ENCODE results near the gene PRKCSH. TPM values are rescaled to one million over a fixed set of nuclear protein-coding genes. Genes with fewer than 3 reads are reported as not detected.

Gene PRKCSH
- total RNA-seq, 1 experiment from 2014 or later: 399 TPM

GRCh38 chr19:11390359-11390758, 45.1 kb upstream of the PRKCSH start:
- no peak overlapping the region for H3K27ac ChIP-seq (ENCODE audit: low read length)
- intact Hi-C loops (cut with micrococcal nuclease; ENCODE audit: unreplicated experiment) (no loop called here), in situ Hi-C loops (cut with HindIII; ENCODE audit: low pct_unique_long_range_greater_than_20kb, low sequenced_read_pairs) (no loop called here)
- no TSS peak for BruUV-seq (replicated peaks)
- DNase-seq (ENCODE audit: low read depth, low spot score) (no peak), ATAC-seq (no peak)
- POLR2A ChIA-PET: no interaction called here
- CTCF ChIA-PET: interaction anchor here (0.6 kb wide), 1 partner anchor 16 kb away, joined by 5 read pairs; the partner anchor contains the start of gene SWSAP1
- TF ChIP-seq POLR2AphosphoS5 (IDR thresholded peaks at IDR 0.05; ENCODE audit: low read depth, low read length): no peak
- TF ChIP-seq TCF7L2 (IDR thresholded peaks at IDR 0.05; ENCODE audit: low read depth, low read length): no peak
- TF ChIP-seq SIN3A (IDR thresholded peaks at IDR 0.05; ENCODE audit: borderline replicate concordance, insufficient read depth, low read depth, low read length): no peak
- TF ChIP-seq, protein P1, sequence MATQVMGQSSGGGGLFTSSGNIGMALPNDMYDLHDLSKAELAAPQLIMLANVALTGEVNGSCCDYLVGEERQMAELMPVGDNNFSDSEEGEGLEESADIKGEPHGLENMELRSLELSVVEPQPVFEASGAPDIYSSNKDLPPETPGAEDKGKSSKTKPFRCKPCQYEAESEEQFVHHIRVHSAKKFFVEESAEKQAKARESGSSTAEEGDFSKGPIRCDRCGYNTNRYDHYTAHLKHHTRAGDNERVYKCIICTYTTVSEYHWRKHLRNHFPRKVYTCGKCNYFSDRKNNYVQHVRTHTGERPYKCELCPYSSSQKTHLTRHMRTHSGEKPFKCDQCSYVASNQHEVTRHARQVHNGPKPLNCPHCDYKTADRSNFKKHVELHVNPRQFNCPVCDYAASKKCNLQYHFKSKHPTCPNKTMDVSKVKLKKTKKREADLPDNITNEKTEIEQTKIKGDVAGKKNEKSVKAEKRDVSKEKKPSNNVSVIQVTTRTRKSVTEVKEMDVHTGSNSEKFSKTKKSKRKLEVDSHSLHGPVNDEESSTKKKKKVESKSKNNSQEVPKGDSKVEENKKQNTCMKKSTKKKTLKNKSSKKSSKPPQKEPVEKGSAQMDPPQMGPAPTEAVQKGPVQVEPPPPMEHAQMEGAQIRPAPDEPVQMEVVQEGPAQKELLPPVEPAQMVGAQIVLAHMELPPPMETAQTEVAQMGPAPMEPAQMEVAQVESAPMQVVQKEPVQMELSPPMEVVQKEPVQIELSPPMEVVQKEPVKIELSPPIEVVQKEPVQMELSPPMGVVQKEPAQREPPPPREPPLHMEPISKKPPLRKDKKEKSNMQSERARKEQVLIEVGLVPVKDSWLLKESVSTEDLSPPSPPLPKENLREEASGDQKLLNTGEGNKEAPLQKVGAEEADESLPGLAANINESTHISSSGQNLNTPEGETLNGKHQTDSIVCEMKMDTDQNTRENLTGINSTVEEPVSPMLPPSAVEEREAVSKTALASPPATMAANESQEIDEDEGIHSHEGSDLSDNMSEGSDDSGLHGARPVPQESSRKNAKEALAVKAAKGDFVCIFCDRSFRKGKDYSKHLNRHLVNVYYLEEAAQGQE (IDR thresholded peaks at IDR 0.05; ENCODE audit: insufficient read depth in 1 of 2, low read depth in 2 of 2, low read length in 1 of 2): no peak
- TF ChIP-seq, protein P2, sequence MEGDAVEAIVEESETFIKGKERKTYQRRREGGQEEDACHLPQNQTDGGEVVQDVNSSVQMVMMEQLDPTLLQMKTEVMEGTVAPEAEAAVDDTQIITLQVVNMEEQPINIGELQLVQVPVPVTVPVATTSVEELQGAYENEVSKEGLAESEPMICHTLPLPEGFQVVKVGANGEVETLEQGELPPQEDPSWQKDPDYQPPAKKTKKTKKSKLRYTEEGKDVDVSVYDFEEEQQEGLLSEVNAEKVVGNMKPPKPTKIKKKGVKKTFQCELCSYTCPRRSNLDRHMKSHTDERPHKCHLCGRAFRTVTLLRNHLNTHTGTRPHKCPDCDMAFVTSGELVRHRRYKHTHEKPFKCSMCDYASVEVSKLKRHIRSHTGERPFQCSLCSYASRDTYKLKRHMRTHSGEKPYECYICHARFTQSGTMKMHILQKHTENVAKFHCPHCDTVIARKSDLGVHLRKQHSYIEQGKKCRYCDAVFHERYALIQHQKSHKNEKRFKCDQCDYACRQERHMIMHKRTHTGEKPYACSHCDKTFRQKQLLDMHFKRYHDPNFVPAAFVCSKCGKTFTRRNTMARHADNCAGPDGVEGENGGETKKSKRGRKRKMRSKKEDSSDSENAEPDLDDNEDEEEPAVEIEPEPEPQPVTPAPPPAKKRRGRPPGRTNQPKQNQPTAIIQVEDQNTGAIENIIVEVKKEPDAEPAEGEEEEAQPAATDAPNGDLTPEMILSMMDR (IDR thresholded peaks at IDR 0.05): no peak
- H3K9me3 ChIP-seq (ENCODE audit: control insufficient read depth, insufficient read depth, low read depth, low read length): no peaks in the 10 kb centered on the region
- no peak overlapping the region for H3K4me3 ChIP-seq (ENCODE audit: low read depth in 2 of 2, low read length in 2 of 2)
- H3K36me3 ChIP-seq (ENCODE audit: control insufficient read depth, insufficient read depth, low read length): no peaks in the 10 kb centered on the region
- H3K27me3 ChIP-seq (ENCODE audit: control insufficient read depth, insufficient read depth, low read length): no peaks in the 10 kb centered on the region
- no peaks in the 10 kb centered on the region for H3K4me1 ChIP-seq (ENCODE audit: control insufficient read depth, insufficient read depth, low read length)

GRCh38 chr19:11390933-11391680, 44.3 kb upstream of the PRKCSH start:
- H3K27me3 ChIP-seq (ENCODE audit: control insufficient read depth, insufficient read depth, low read length): no peaks in the 10 kb centered on the region
- H3K9me3 ChIP-seq (ENCODE audit: control insufficient read depth, insufficient read depth, low read depth, low read length): no peaks in the 10 kb centered on the region
- H3K4me3 ChIP-seq (ENCODE audit: low read depth in 2 of 2, low read length in 2 of 2): no peak overlapping the region
- H3K36me3 ChIP-seq (ENCODE audit: control insufficient read depth, insufficient read depth, low read length): no peaks in the 10 kb centered on the region
- DNase-seq (ENCODE audit: low read depth, low spot score) (no peak), ATAC-seq (no peak)
- no peak for TF ChIP-seq SIN3A (IDR thresholded peaks at IDR 0.05; ENCODE audit: borderline replicate concordance, insufficient read depth, low read depth, low read length)
- TF ChIP-seq POLR2AphosphoS5 (IDR thresholded peaks at IDR 0.05; ENCODE audit: low read depth, low read length): no peak
- TF ChIP-seq, protein P1 (IDR thresholded peaks at IDR 0.05; ENCODE audit: insufficient read depth in 1 of 2, low read depth in 2 of 2, low read length in 1 of 2): no peak
- TF ChIP-seq, protein P2 (IDR thresholded peaks at IDR 0.05): no peak
- no peak for TF ChIP-seq TCF7L2 (IDR thresholded peaks at IDR 0.05; ENCODE audit: low read depth, low read length)
- intact Hi-C loops (cut with micrococcal nuclease; ENCODE audit: unreplicated experiment) (no loop called here), in situ Hi-C loops (cut with HindIII; ENCODE audit: low pct_unique_long_range_greater_than_20kb, low sequenced_read_pairs) (no loop called here)
- no peak overlapping the region for H3K27ac ChIP-seq (ENCODE audit: low read length)
- CTCF ChIA-PET: no interaction called here
- BruUV-seq (replicated peaks): no TSS peak
- no peaks in the 10 kb centered on the region for H3K4me1 ChIP-seq (ENCODE audit: control insufficient read depth, insufficient read depth, low read length)
- POLR2A ChIA-PET: interaction anchor here (0.7 kb wide), 1 partner anchor 8 kb away, joined by 6 read pairs; no protein-coding TSS in a partner anchor

Data from Panc1 (cell line).